Measurements from ENCODE around the gene MLLT3. TPM values are rescaled to one million over a fixed set of nuclear protein-coding genes. Genes with fewer than 3 reads are reported as not detected.
A peak's percentile ranks its signal among the peaks of the same experiment; 100 is the strongest.

The MLLT3 gene
- total RNA-seq, 1 experiment from 2014 or later: 24.2 TPM

- peak overlapping the region; percentile 49 for H3K27ac ChIP-seq (ENCODE audit: low read depth, low read length, poor library complexity, severe bottlenecking)
- ChIA-PET CTCF (no interaction called here), POLR2A (ENCODE audit: low non-redundant PET) (no interaction called here)
- H3K4me1 ChIP-seq (ENCODE audit: insufficient read depth, low read length, poor library complexity, severe bottlenecking): peaks cover 38% of the 10 kb centered on the region
- BruUV-seq (replicated peaks): no TSS peak
- intact Hi-C loops (cut with micrococcal nuclease; ENCODE audit: unreplicated experiment): no loop called here
- peak; percentile 83 for DNase-seq (ENCODE audit: low spot score)
- H3K4me3 ChIP-seq (ENCODE audit: low read depth, low read length, poor library complexity, severe bottlenecking): no peak overlapping the region
- H3K27me3 ChIP-seq (replicated peaks; ENCODE audit: insufficient read depth, low read depth, low read length, poor library complexity): no peaks in the 10 kb centered on the region
- H3K9me3 ChIP-seq (ENCODE audit: low read depth, low read length, poor library complexity, severe bottlenecking): no peaks in the 10 kb centered on the region
- TF ChIP-seq CTCF (conservative IDR thresholded peaks at IDR 0.05; ENCODE audit: low read depth, low read length) (no peak), EZH2 (IDR thresholded peaks at IDR 0.05; ENCODE audit: borderline replicate concordance, low read depth, low read length, poor library complexity, severe bottlenecking) (no peak)
- no peaks in the 10 kb centered on the region for H3K36me3 ChIP-seq (ENCODE audit: insufficient read depth, low read length, poor library complexity, severe bottlenecking)
Measured at GRCh38 chr9:20640331-20641187, 18.3 kb upstream of the MLLT3 start.

GRCh38 chr9:20636888-20637440 is 14.7 kb upstream of the MLLT3 start:
- no peaks in the 10 kb centered on the region for H3K36me3 ChIP-seq (ENCODE audit: insufficient read depth, low read length, poor library complexity, severe bottlenecking)
- ChIA-PET POLR2A (ENCODE audit: low non-redundant PET) (no interaction called here), CTCF (no interaction called here)
- BruUV-seq (replicated peaks): no TSS peak
- no peak overlapping the region for H3K4me3 ChIP-seq (ENCODE audit: low read depth, low read length, poor library complexity, severe bottlenecking)
- H3K27ac ChIP-seq (ENCODE audit: low read depth, low read length, poor library complexity, severe bottlenecking): no peak overlapping the region
- H3K27me3 ChIP-seq (replicated peaks; ENCODE audit: insufficient read depth, low read depth, low read length, poor library complexity): no peaks in the 10 kb centered on the region
- no peak for TF ChIP-seq EZH2 (IDR thresholded peaks at IDR 0.05; ENCODE audit: borderline replicate concordance, low read depth, low read length, poor library complexity, severe bottlenecking)
- no peak for TF ChIP-seq CTCF (conservative IDR thresholded peaks at IDR 0.05; ENCODE audit: low read depth, low read length)
- DNase-seq (ENCODE audit: low spot score): peak; percentile 92
- peaks cover 38% of the 10 kb centered on the region for H3K4me1 ChIP-seq (ENCODE audit: insufficient read depth, low read length, poor library complexity, severe bottlenecking)
- intact Hi-C loops (cut with micrococcal nuclease; ENCODE audit: unreplicated experiment): loop anchor here (5.0 kb wide), 1 partner anchor 45 kb away; the partner anchor contains the start of gene FOCAD
- H3K9me3 ChIP-seq (ENCODE audit: low read depth, low read length, poor library complexity, severe bottlenecking): no peaks in the 10 kb centered on the region

DNA sequence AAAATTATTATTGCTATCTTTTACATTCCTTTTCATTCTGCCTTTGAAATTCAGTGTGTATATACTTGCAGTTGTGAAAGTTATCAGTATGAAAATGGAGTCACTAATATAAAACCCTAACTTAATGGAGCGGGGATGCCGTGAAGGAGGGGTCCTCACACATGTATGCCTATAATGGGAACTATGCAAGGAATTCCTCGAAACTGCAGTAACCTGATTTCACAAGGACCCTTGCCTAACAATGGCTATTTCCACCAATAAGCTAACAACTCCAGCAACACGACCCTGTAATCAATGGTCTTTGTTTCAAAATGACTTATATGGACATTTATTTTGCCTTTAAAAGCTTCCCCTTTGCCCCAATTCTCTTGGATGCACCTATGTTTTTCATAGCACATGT is 12.6 kb upstream of the MLLT3 start:
- intact Hi-C loops (cut with micrococcal nuclease; ENCODE audit: unreplicated experiment): loop anchor here (5.0 kb wide), 1 partner anchor 47 kb away; the partner anchor contains the start of gene FOCAD
- POLR2A ChIA-PET (ENCODE audit: low non-redundant PET): no interaction called here
- BruUV-seq (replicated peaks): no TSS peak
- Histone ChIP-seq H3K4me3 (ENCODE audit: low read depth, low read length, poor library complexity, severe bottlenecking) (no peak overlapping the region), H3K27ac (ENCODE audit: low read depth, low read length, poor library complexity, severe bottlenecking) (no peak overlapping the region), H3K4me1 (ENCODE audit: insufficient read depth, low read length, poor library complexity, severe bottlenecking) (peaks cover 21% of the 10 kb centered on the region), H3K9me3 (ENCODE audit: low read depth, low read length, poor library complexity, severe bottlenecking) (no peaks in the 10 kb centered on the region), H3K36me3 (ENCODE audit: insufficient read depth, low read length, poor library complexity, severe bottlenecking) (no peaks in the 10 kb centered on the region), H3K27me3 (replicated peaks; ENCODE audit: insufficient read depth, low read depth, low read length, poor library complexity) (no peaks in the 10 kb centered on the region)
- DNase-seq (ENCODE audit: low spot score): no peak
- TF ChIP-seq EZH2 (IDR thresholded peaks at IDR 0.05; ENCODE audit: borderline replicate concordance, low read depth, low read length, poor library complexity, severe bottlenecking): no peak
- no peak for TF ChIP-seq CTCF (conservative IDR thresholded peaks at IDR 0.05; ENCODE audit: low read depth, low read length)
- CTCF ChIA-PET: interaction anchor here (0.7 kb wide), 1 partner anchor 28 kb away, joined by 3 read pairs; no protein-coding TSS in a partner anchor
